ENCODE measurements around the gene WDFY4. TPM values are rescaled to one million over a fixed set of nuclear protein-coding genes. Genes with fewer than 3 reads are reported as not detected.

Gene WDFY4
- total and polyA plus RNA-seq, 2 experiments from 2014 or later: 0.14 TPM; not detected in 1

DNA sequence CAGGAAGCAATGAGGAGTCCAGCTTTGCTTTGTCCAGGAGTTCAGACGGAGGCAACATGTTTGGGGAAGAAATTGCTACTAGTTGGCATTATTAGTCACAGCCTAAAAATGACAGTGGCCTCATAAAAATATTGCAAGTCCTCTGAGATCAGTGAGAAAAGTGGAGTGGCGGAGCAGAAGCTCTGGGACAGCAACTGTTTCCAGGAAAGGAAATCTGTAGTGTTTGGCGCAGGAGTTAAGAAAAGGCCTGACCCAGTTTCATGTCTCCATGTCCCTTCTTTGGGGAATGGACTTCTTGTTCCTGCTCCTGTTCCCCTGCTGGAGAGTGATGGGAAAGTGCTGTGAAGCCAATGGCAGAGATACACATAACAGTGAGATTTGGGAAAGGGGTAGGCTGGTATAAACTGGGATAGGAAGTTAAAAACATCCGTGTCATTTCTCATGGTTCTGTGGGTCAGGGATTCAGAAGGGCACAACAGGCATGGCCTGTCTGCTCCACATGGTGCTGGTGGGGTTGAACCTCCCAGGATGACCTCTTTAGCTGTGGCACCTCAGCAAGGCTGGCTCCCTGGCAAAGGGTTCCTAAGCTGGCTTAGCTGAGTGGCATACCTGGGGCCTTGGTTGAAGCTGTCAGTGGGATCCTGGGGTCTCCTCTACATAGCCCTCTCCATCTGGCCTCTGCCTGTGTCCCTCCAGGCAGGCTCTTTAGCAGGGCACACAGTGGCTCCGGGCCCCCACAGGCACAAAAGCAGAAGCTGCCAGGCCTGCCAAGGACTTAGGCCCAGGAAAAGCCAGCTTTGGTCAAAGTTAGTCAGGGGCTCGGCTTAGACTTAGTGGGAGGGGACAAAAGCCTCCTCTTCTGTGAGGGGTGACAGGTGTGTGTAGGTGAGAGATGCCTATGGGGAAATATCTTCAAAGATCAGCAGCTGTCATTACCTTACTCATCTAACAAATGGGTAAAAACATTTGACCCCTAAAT, 77.7 kb downstream of the WDFY4 start (continued):
- TF ChIP-seq, protein P1, sequence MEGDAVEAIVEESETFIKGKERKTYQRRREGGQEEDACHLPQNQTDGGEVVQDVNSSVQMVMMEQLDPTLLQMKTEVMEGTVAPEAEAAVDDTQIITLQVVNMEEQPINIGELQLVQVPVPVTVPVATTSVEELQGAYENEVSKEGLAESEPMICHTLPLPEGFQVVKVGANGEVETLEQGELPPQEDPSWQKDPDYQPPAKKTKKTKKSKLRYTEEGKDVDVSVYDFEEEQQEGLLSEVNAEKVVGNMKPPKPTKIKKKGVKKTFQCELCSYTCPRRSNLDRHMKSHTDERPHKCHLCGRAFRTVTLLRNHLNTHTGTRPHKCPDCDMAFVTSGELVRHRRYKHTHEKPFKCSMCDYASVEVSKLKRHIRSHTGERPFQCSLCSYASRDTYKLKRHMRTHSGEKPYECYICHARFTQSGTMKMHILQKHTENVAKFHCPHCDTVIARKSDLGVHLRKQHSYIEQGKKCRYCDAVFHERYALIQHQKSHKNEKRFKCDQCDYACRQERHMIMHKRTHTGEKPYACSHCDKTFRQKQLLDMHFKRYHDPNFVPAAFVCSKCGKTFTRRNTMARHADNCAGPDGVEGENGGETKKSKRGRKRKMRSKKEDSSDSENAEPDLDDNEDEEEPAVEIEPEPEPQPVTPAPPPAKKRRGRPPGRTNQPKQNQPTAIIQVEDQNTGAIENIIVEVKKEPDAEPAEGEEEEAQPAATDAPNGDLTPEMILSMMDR (conservative IDR thresholded peaks at IDR 0.05; ENCODE audit: low read depth in 2 of 2): no peak
- TF ChIP-seq CREB1 (CRISPR knock-in tag; IDR thresholded peaks at IDR 0.05; ENCODE audit: low read depth): no peak
- TF ChIP-seq, protein P2, sequence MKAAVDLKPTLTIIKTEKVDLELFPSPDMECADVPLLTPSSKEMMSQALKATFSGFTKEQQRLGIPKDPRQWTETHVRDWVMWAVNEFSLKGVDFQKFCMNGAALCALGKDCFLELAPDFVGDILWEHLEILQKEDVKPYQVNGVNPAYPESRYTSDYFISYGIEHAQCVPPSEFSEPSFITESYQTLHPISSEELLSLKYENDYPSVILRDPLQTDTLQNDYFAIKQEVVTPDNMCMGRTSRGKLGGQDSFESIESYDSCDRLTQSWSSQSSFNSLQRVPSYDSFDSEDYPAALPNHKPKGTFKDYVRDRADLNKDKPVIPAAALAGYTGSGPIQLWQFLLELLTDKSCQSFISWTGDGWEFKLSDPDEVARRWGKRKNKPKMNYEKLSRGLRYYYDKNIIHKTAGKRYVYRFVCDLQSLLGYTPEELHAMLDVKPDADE (IDR thresholded peaks at IDR 0.05): no peak

DNA sequence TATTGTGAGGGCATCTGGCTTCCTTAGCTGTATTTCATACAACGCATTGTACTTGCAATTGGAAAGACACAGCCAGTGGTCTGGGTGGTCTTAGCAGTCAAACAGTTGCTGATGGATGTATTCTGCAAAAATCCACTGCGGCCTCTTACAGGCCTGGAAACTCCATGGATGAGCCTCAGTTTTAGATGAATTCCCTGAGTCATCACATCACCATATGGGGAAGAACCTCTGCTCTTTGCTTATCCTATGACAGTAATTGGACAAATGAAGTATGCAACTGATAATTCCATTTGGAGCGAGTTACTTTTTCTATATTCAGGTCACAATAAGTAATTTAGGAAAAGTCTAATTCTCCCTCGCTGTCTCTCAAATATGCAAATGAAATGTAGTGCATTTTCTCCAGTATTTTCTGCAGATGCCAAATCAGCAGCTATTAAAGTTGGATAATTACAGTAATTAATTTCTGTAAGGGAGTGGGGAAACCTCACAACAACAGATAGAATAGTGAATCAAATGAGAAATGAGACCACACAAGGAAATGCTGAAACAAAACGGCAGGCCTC, 78.8 kb downstream of the WDFY4 start:
- no peaks in the 10 kb centered on the region for H3K27me3 ChIP-seq (ENCODE audit: insufficient read depth)
- no peak for DNase-seq (ENCODE audit: low spot score)

More for the DNA sequence above, 78.8 kb downstream of the WDFY4 start:
- Histone ChIP-seq H3K4me2 (no peak overlapping the region), H2AFZ (no peak overlapping the region), H3K4me3 (no peak overlapping the region), H3K9me2 (ENCODE audit: insufficient read depth) (no peaks in the 10 kb centered on the region), H3K27ac (ENCODE audit: low read depth) (no peak overlapping the region), H3F3A (replicated peaks; ENCODE audit: low read depth) (no peaks in the 10 kb centered on the region), H3K36me3 (ENCODE audit: insufficient read depth) (no peaks in the 10 kb centered on the region), H4K20me1 (replicated peaks; ENCODE audit: insufficient read depth) (no peaks in the 10 kb centered on the region), H3K79me2 (replicated peaks; ENCODE audit: insufficient read depth) (no peaks in the 10 kb centered on the region), H3K4me1 (ENCODE audit: insufficient read depth) (no peaks in the 10 kb centered on the region)
- Mint-ChIP-seq H3K27me3 (ENCODE audit: insufficient read depth, low read depth, poor library complexity) (peaks cover 2% of the 10 kb centered on the region), H3K9me3 (no peaks in the 10 kb centered on the region; the same call in 2 of the 3 replicates), H3K4me1 (peaks cover under 1% of the 10 kb centered on the region; the same call in 1 of the 3 replicates), H3K36me3 (ENCODE audit: low read depth) (no peaks in the 10 kb centered on the region), H3K4me3 (no peak overlapping the region), H3K27ac (no peak overlapping the region)
- no peak for ATAC-seq
- TF ChIP-seq, protein P1 (conservative IDR thresholded peaks at IDR 0.05; ENCODE audit: low read depth in 2 of 2): no peak
